Dermis blood vessel endothelial cell (primary cell): ENCODE data around the gene MYO1C. TPM values are rescaled to one million over a fixed set of nuclear protein-coding genes. Genes with fewer than 3 reads are reported as not detected.
A peak's percentile ranks its signal among the peaks of the same experiment; 100 is the strongest.
"Not testable (repeated sequence)": the region's sequence is repeated elsewhere in the genome, so short reads cannot be mapped to it uniquely, and the experiment has no call there.

Experiments used
- DNase-seq: peaks from one replicate; pipeline ENCODE4 v3.0.0; 2010
- total RNA-seq: library from RNA; depleted of rRNA; stranded (reverse); fragments of >200 nt; gene quantifications from 2 replicates; pipeline ENCODE4 v1.2.3, GENCODE V29; 2014

Gene MYO1C
- total RNA-seq, 1 donor from 2014 or later: 193 TPM

DNA sequence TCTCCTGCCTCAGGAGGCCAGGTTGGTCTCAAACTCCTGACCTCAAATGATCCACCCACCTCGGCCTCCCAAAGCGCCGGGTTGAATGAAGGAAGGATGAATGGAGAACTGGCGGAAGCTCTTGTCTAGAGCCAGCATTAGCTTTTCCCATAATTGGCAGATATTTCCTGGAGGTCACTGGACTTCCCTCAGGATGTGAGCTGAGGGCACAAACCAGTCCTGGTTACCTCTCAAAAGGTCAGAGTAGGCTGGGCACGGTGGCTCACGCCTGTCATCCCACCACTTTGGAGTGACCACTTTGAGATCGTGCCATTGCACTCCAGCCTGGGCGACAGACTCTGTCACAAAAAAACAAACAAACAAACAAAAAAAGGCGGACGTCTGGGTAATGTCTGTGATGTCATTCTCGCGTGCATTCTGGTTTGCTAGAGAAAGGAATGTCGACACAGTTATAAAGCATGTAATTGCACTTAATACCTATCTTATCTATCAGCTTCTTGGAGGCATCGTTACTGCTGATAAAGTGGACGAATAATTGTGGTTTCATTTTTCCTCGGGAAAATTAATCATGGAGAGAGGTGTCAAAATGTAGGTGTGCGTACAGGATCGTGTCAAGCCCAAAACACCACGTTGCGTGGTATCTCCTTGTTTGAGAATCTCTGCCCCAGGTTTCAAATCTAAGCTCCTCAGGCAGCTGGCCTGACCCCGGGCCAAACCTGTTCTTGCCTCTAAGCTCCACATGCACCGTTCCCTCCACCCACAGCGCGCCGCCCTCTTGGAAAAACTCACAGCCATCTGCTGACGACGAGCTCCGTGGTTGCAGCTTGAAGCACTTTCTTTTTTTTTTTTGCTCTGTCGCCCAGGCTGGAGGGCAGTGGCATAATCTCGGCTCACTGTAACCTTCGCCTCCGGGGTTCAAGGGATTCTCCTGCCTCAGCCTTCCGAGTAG, 30.0 kb downstream of the MYO1C start:
- no peak for DNase-seq

GRCh38 chr17:1461198-1461944, 31.1 kb downstream of the MYO1C start:
- DNase-seq: peak; percentile 25

DNA sequence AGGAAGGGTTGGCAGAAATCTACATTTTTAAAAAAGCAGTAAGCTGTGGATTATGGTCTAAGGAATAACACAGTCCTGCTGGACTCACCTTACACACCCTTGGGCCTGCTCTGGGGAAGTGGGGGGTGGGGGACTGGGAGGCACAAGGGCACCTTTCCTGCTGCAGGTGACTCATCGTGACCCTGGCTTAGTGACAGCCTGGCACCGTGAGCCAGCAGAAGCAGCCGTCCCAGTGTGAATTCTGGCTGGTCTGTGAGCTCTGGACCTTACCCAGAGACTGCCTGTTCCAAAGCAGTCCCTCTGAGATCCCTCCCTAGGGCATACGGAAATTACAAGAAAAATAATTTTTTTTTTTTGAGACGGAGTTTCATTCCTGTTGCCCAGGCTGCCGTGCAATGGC, 32.3 kb downstream of the MYO1C start:
- peak; percentile 49 for DNase-seq

DNA sequence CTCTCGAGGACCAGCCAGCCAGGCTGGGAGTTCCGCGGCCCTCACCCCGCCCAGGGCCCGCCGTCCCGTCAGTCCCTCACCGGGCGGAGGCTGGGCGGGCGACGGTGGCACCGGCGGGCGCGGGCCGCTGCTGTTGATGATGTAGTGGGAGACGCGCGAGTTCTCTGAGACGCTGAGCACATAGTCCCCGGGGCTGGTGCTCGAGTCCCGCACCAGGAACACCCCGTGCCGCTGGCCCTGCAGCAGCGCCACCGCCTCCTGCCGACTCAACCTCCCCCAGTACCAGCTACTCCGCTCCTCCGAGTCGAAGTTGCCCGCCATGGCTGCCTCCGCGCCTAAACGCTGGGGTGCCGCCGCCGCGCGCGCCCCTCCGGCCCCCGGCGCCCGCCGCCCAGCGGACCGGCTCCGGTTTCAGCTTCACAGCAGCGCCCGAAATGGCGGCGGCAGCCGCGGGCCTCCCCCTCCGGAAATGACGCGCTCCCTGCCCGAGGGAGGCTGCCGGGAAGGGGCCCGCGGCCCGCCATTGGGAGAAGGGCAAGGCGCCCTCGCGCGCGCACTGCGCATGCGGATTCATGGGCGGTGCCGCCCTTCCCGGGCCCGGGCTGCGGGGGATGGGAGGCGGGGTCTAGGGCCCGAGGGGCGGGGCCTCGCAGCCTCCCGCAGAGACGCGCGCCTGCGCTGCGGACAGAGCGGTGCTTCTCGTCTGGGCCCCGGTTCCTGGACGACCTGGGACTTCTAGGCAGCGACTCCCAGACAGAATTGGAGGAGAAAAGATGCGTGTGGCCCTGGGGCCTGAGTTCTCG, 36.5 kb downstream of the MYO1C start, which contains the start of gene CRK:
Gene CRK, minus strand, starts transcription at position 436 of the 803 bp plus-strand sequence. Its CDS starts 115 bp downstream, at position 321.
- peak; percentile 97 for DNase-seq

DNA sequence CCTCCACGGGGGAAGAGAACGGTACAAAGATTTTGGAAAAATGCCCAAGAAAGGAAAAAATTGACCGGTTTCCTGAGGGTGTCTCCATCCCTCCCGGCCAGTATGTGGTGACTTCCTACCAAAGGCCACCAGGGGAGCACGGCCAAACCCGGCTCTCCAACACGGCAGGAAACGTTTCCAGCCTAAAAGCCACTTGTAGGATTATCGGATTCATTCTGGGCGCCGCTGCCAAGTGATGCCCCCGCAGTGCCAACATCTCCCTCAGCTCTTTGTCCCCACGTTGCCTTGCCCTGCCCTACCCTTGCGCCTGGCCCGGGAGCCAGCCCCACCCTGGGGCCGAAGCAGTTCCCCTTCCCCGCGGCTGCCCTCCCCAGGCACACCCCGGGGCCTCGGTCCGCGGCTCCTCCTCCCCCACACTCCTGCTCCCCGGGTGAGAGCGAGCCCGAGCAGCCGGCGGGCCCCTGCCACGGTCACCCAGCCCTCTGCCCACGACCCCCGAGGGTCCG, 37.1 kb downstream of the MYO1C start:
- DNase-seq: peak; percentile 80

- DNase-seq: peak; percentile 38
Measured at GRCh38 chr17:1454541-1454940, 37.9 kb downstream of the MYO1C start.

DNA sequence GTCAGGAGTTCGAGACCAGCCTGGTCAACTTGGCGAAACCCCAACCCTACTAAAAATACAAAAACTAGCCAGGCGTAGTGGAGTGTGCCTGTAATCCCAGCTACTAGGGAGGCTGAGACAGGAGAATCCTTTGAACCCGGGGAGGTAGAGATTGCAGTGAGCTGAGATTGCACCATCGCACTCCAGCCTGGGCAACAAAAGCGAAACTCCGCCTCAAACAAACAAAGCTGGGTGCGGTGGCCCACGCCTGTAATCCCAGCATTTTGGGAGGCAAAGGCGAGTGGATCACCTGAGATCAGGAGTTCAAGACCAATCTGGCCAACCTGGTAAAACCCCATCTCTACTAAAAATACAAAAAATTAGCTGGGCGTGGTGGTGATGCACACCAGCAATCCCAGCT, 38.8 kb downstream of the MYO1C start:
- DNase-seq: not testable (repeated sequence)

- DNase-seq: no peak
Measured at GRCh38 chr17:1452836-1453235, 39.6 kb downstream of the MYO1C start.

GRCh38 chr17:1450261-1450660, 42.2 kb downstream of the MYO1C start:
- DNase-seq: not testable (repeated sequence)

GRCh38 chr17:1449412-1449967, 43.0 kb downstream of the MYO1C start:
- DNase-seq: no peak

- DNase-seq: peak; percentile 79
Measured at GRCh38 chr17:1447052-1447451, 45.4 kb downstream of the MYO1C start.

DNA sequence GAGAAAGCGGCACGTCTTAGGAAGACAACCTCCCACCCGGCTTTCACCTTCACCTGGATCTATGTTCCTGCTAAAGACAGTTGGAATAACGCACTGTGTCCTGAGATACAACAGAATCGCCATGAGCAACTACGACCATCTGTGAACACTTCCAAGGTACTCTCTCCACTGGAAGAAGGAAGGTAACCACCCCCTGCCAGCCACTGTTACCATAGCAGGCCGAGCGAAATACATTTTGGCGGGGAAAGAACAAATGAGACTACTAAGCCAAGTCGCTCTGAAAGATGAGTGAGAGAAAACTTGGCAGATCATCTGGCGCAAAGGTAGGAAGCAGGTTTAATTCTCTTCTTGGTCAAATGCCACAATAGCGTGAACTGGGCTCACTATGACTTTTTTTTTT, 46.3 kb downstream of the MYO1C start:
- no peak for DNase-seq

DNA sequence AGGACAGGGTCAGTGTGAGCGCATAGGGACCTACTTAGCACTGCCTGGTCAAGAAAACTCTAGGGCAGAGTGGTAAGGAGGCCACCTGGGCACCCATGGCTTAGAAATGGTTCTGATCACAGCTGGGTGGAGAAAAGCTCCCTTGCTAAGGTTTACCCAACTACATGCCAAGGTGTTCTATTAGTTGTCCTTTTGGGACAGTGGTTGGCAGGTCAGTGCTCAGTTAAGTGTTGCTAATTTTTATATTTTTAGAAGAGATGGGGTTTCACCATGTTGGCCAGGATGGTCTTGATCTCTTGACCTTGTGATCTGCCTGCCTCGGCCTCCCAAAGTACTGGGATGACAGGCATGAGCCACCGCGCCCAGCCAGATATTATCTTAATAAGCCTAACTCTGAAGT, 46.8 kb downstream of the MYO1C start:
- DNase-seq: not testable (repeated sequence)

DNA sequence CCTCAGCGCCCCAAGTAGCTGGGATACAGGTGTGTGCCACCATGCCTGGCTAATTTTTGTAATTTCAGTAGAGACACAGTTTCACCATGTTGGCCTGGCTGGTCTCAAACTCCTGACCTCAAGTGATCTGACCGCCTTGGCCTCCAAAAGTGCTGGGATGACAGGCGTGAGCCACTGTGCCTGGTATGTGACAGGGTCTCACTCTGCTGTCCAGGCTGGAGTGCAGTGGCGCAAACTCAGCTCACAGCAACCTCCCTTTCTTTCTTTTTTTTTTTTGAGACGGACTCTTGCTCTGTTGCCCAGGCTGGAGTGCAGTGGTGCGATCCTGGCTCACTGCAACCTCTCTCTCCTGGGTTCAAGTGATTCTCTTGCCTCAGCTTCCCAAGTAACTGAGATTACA, 49.8 kb downstream of the MYO1C start:
- DNase-seq: not testable (repeated sequence)

GRCh38 chr17:1442187-1442586, 50.3 kb downstream of the MYO1C start:
- no peak for DNase-seq

GRCh38 chr17:1440921-1441320, 51.6 kb downstream of the MYO1C start:
- DNase-seq: no peak

GRCh38 chr17:1438593-1439083, 53.8 kb downstream of the MYO1C start:
- no peak for DNase-seq

DNA sequence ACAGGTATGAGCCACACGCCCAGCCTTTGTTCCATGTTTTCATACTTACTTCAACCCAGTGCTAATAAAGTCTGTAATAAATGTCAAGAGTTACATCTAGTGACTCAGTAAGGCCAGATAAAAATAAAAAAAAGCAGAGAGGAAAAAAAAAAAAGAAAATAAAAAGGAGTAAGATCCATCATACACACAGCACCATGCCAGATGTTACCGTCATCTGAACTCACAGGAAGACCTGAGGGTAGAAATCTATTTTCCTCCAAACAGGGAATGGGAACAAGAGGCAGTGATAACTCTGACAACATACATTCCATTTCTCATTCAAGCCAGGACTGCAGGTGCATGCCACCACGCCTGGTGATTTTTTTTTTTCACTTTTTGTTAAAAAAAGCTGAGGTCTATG, 57.2 kb downstream of the MYO1C start:
- no peak for DNase-seq

DNA sequence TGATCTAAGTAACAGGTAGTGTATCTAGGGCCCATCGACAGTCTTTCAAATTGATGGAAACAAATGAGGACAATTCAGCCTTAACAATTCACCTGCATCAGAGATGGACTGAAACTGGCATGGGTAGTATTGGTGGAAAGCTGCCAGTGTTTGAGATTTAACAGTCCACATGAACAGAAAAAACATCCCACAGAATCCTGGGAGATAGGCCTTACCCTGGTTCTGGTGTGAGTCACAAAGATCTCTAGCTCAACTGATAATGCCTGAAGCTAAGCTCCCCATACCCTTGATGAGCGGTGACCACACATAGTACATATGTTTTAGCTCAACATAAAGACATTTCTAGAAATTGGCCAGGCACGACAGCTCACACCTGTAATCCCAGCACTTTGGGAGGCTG, 58.3 kb downstream of the MYO1C start:
- DNase-seq: no peak

DNA sequence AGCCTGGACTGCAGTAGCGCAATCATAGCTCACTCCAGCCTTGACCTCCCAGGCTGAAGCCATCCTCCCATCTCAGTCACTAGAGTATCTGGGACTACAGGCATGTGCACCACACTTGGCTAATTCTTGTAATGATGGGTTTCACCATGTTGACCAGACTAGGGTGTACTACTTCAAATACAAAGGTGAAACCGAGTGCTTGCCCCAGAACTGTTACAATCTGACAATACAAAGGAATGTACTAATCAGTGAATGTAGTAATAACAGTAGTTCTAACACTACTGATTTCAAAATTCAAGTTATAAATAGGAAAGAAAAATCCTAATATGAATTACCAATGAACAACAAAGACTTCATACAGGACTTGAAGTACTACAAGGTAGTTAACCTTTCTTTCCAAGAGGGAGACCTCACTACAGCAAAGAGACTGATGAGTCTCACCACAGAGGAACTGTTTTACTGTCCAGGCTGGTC, 60.8 kb downstream of the MYO1C start:
- DNase-seq: no peak

- peak; percentile 47 for DNase-seq
Measured at GRCh38 chr17:1423456-1424135, 68.9 kb downstream of the MYO1C start.
